Measurements from ENCODE around the gene ZNF773.
"Not testable (repeated sequence)": the region's sequence is repeated elsewhere in the genome, so short reads cannot be mapped to it uniquely, and the experiment has no call there.

Gene ZNF773

GRCh38 chr19:57499680-57500395, at the start of gene ZNF773:
TSS of gene ZNF773 (plus strand) at chr19:57499938. CDS start at chr19:57500081, 143 bp downstream.
- DNase-seq, result peak; percentile 95

GRCh38 chr19:57452307-57452706, 47.4 kb upstream of the ZNF773 start:
- DNase-seq, result no peak

GRCh38 chr19:57465680-57466381, 33.9 kb upstream of the ZNF773 start:
- no peak for DNase-seq

- no peak for DNase-seq
These were observed 33.2 kb upstream of the ZNF773 start for GRCh38 chr19:57466489-57466888.

DNA sequence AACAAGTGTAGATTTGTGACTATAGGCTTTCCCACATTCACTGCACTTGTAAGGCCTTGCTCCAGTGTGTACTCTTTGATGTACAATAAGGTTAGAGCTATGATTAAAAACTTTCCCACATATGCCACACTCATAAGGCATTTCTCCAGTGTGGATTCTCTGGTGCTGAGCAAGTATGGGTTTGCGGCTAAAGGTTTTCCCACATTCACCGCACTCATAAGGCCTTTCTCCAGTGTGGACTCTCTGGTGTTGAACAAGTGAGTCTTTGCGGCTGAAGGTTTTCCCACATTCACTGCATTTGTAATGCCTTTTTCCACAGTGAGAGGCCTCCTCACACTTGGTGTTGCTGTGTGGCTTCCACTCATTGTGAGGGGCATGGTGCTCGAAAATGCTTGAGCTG, 26.1 kb upstream of the ZNF773 start:
- no peak for DNase-seq

GRCh38 chr19:57477191-57478008, 22.3 kb upstream of the ZNF773 start, which contains the start of gene ZNF772:
TSS of gene ZNF772 (minus strand) at chr19:57477566. CDS start at chr19:57477309, 257 bp downstream.
- DNase-seq, result peak; percentile 76

DNA sequence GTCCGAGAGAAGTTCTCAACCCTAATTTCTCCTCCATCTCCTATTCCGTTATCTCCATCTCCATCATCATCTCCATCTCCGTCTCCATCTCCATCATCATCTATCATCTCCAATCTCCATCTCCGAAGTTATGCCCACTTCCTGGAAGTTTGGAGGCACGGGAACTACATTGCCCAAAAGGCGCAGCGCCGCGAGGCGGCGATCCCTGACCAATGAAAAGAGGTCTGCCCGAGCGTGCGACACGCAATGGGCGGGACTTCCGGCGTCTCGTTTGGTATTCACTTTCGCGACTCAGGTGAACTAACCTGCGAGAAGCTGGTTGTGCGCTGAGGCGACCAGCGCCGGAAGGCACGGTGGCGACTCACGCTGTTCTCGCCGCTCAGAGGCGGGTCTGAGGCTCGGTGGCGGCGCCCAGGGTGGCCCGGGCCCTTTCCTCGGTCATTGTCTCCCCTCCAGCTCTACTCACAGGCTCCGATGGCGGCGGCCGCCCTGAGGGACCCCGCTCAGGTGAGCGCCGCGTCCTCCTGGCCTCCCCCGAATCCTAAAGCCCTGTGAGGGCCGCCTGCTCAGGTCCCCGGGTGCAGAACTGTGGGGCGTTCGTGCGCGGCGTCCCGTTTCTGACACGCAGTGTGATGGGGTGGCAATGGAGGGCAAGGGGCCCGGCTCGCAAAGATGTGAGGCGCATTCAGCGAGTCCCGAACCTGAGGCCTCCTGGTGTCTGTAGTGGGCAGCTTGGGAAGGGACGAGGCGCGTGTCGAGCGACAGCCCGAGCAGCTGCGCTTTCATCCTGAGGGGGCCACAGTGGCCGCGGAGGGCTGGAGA, 12.1 kb upstream of the ZNF773 start, which contains the start of gene ZNF419:
Gene ZNF419, plus strand, starts transcription at position 274 of the 822 bp plus-strand sequence. Its CDS starts 201 bp downstream, at position 475.
- DNase-seq, result peak; percentile 89

- DNase-seq, result not testable (repeated sequence)
These were observed 11.5 kb upstream of the ZNF773 start for GRCh38 chr19:57488299-57488644.

- DNase-seq, result not testable (repeated sequence)
These were observed 432 bp upstream of the ZNF773 start for GRCh38 chr19:57499332-57499679.

DNA sequence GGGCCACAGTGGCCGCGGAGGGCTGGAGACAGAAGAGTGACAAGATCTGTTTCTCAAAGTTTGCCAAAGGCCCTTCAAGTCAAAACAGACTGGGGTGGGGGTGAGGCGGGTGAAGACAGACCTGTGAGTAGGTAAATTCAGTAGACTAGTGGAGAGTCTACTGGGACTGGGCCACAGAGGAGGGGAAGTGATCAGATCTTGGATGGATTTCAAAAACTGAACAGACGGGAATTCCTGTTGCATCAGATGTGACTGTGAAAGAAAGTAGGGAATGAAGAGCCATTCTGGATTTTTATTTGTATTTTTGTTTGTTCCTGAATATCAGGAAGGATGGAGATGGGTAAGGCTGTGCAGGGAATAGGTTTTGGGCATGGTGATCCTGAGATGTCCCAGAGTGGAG, 662 bp downstream of the ZNF773 start:
- not testable (repeated sequence) for DNase-seq

GRCh38 chr19:57506163-57506562, 6.4 kb downstream of the ZNF773 start:
- no peak for DNase-seq

DNA sequence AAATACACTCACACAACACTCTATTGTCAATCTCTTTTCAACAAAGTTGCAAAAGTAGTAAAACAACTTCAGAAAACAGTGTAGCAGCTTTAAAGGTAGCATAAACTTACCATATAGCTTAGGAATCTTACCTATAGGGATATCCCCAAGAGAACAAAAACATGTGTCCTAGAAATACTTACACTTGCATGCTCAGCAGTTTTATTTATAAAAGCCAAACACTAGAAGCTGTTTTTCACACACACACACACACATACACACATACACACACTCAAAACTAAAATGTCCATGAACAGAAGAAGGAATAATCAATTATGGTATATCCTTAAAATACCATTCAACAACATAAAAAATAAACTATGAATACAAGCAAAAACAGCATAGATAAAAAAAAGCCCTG, 11.7 kb downstream of the ZNF773 start:
- no peak for DNase-seq

GRCh38 chr19:57512845-57513244, 13.1 kb downstream of the ZNF773 start:
- DNase-seq, result no peak

GRCh38 chr19:57515255-57515654, 15.5 kb downstream of the ZNF773 start:
- DNase-seq, result no peak

DNA sequence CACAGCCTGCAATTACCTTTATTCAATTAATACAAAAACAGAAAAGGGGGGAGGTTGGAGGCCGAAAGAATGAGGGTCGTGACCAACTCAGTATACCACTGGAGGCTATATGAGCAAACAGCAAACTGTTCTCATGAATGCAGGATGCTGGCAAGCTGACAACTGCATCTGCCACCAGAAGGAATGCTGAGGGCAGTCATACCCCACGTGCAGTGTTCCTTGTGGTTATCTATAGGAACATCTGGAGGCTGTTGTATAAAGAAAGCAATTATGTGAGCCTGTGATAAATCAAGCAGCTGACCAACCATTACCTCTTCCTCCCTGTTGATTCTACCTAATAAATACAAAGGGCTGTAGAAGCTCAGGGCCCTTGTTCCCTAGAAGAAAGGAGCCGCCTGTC, 18.3 kb downstream of the ZNF773 start:
- not testable (repeated sequence) for DNase-seq

DNA sequence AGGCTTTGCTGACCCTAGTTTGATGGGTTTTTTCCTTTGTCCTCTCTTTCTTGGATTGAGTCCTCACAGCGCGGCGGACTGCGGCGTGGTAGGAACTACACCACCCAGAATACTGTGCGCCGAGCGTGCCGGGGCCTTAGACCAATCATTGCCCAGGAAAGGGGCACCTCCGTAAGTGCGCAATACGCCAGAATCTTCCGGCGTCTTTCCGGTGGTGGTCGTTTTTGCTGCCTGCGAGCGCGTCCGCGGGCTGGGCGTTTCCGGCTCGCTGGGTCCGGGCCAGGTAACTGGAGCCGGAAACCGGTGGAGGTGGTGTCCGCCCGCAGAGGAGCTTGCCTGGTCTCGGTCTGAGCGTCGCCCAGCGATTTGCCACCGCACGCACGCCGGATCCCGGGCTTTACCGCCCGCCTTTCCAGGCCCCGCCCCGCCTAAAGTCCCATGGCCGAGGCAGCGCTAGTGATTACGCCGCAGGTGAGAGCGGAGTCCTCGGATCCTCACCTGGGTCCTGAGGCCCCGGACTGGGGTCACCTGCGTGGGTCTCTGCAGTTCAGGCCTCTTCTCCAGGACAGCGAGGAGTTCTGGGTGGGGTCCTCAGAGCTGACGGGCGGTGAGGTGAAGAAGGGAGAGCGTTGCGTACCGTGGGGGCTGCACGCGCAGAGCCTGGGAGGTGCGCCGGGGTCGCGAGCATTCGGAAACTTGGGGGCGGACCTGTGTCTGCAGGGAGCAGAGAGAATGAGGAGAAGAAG, 27.6 kb downstream of the ZNF773 start, which contains the start of gene ZNF549:
Gene ZNF549, plus strand, starts transcription at position 221 of the 746 bp plus-strand sequence. Its CDS starts 218 bp downstream, at position 439.
- peak; percentile 82 for DNase-seq

DNA sequence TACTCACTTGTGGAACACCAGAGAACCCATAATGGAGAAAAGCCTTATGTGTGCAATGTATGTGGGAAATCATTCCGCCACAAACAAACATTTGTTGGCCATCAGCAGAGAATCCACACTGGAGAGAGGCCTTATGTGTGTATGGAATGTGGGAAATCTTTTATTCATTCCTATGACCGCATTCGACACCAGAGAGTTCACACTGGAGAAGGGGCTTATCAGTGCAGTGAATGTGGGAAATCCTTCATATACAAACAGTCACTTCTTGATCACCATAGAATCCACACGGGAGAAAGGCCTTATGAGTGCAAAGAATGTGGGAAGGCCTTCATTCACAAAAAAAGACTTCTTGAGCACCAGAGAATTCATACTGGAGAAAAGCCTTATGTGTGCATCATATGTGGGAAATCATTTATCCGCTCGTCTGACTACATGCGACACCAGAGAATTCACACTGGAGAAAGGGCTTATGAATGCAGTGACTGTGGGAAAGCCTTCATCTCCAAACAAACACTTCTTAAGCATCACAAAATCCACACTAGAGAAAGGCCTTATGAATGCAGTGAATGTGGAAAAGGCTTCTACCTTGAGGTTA, 38.3 kb downstream of the ZNF773 start:
- DNase-seq, result no peak

DNA sequence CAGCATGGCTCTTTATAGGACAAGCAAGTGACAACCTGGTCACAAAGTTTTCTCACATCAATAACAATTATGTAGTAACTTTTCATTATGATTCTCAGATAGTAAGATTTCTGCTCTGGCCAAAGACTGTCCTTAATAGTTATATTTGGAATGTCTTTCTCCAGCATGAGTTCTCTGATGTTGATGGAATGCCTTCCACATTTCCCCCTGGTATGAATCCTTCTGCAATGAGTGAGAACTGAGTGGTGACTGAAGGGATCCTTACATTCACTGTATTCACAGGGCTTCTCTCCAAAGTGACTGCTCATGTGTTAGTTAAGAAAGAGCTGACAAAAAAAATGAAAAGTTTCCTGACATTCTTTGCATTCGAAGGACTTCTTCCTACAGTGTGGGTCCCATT, 46.8 kb downstream of the ZNF773 start:
- DNase-seq, result no peak

DNA sequence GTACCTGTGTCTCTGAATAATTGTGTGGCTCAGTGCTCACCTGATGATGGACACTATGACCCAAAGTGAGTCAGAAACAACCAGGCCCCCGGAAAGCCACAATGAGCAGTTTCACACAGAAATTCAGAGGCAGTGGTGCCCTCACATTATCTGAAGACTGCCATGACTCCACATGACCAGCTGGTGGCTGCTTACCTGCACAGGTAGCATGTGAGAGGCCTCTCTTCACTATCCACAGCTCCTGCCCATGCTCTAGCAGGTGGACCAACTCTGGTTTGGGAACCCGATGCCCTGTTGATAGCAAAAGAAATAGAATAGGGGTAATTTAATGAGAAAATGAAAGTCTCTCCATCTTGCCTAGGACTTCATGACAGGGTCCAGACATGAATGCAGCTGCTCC, 52.7 kb downstream of the ZNF773 start:
- DNase-seq, result no peak

GRCh38 chr19:57557659-57558058, 57.9 kb downstream of the ZNF773 start:
- no peak for DNase-seq
